ENCODE data around the gene SNAI1. TPM values are rescaled to one million over a fixed set of nuclear protein-coding genes. Genes with fewer than 3 reads are reported as not detected.

The SNAI1 gene
- 0.46 and 1.6 TPM in 2 replicates for total RNA-seq

GRCh38 chr20:49982346-49983122 is at the start of gene SNAI1:
SNAI1 (plus strand) TSS chr20:49982980; CDS start chr20:49983060, 80 bp downstream.

GRCh38 chr20:49936153-49937026 is 46.4 kb upstream of the SNAI1 start, which contains the start of gene RNF114:
RNF114 (plus strand) TSS chr20:49936397; CDS start chr20:49936413, 16 bp downstream.

Other genes starting within 250 kb of the SNAI1 start
- 3.5 and 5.2 TPM in 2 replicates for gene SLC9A8, start 170.2 kb upstream of the SNAI1 start, total RNA-seq
- 1.1 and 1.3 TPM in 2 replicates for gene SPATA2, start 67.5 kb upstream of the SNAI1 start, total RNA-seq
- 101 and 107 TPM in 2 replicates for gene RNF114, start 46.6 kb upstream of the SNAI1 start, total RNA-seq
- 30.2 and 34.1 TPM in 2 replicates for gene UBE2V1, start 130.2 kb downstream of the SNAI1 start, total RNA-seq
- 15.3 and 31.2 TPM in 2 replicates for gene PEDS1, start 170.7 kb downstream of the SNAI1 start, total RNA-seq
- gene CEBPB, start 207.8 kb downstream of the SNAI1 start, total RNA-seq = 7.1 and 29.0 TPM in 2 replicates